Panc1 (cell line): Measurements from ENCODE around the gene UTRN. TPM values are rescaled to one million over a fixed set of nuclear protein-coding genes. Genes with fewer than 3 reads are reported as not detected.

Experiments used
- ATAC-seq: fragments of 200-7000 bp; cut with Tn5 transposase; 2 replicates; pipeline ENCODE4 v1.9.1; 2020; ENCODE audit warnings: mild to moderate bottlenecking, moderate library complexity
- BruUV-seq: library from RNA; stranded (reverse); fragments of 400-500 nt; replicated peaks from 2 replicates; lab custom pipeline; 2021; lab: Mats Ljungman, UMichigan
- CTCF ChIA-PET: fragments of 300-600 bp; sonication (Branson Sonifier 250); formaldehyde crosslinking; loops from one replicate; lab custom pipeline; 2022; ENCODE audit warnings: antibody characterized with exemption; lab: Charles Lee
- POLR2A ChIA-PET: fragments of 300-600 bp; sonication (Branson Sonifier 250); formaldehyde crosslinking; loops from one replicate; lab custom pipeline; 2022; ENCODE audit warnings: antibody characterized with exemption; lab: Charles Lee
- DNase-seq: peaks from one replicate; pipeline ENCODE4 v3.0.0-alpha.2; 2010; ENCODE audit warnings: low read depth, low spot score
- H3K27ac ChIP-seq: 2 replicates; pipeline ENCODE4 v1.5.1; 2011; ENCODE audit warnings: mild to moderate bottlenecking, low read length, inconsistent platforms
- H3K27me3 ChIP-seq: fragments of 200-500 bp; sonication (Bioruptor generic); 2 replicates; pipeline ENCODE4 v1.6.0; 2014; ENCODE audit warnings: low read length, inconsistent platforms; ENCODE audit not compliant: control insufficient read depth, insufficient read depth
- H3K36me3 ChIP-seq: fragments of 200-500 bp; sonication (Bioruptor generic); 2 replicates; pipeline ENCODE4 v1.5.1; 2014; ENCODE audit warnings: inconsistent platforms, mild to moderate bottlenecking, low read length, moderate library complexity; ENCODE audit not compliant: control insufficient read depth, insufficient read depth
- H3K4me1 ChIP-seq: 2 replicates; pipeline ENCODE4 v1.5.1; 2011; ENCODE audit warnings: inconsistent platforms, mild to moderate bottlenecking, low read length, moderate library complexity; ENCODE audit not compliant: control insufficient read depth, insufficient read depth
- H3K4me3 ChIP-seq, 2 experiments: 2 replicates each; pipeline ENCODE4 v1.5.1; 2011 to 2012; ENCODE audit warnings: low read depth in 2 of 2, low read length in 2 of 2, mild to moderate bottlenecking in 2 of 2, inconsistent platforms in 1 of 2, moderate library complexity in 1 of 2
- H3K9me3 ChIP-seq: fragments of 200-500 bp; sonication (Bioruptor generic); 2 replicates; pipeline ENCODE4 v1.5.1; 2014; ENCODE audit warnings: low read depth, mild to moderate bottlenecking, inconsistent platforms, low read length, moderate library complexity; ENCODE audit not compliant: control insufficient read depth, insufficient read depth
- CTCF ChIP-seq: fragments of 450-650 bp; IDR thresholded peaks from 2 replicates; pipeline ENCODE4 v1.5.1; 2017; ENCODE audit warnings: mild to moderate bottlenecking
- POLR2AphosphoS5 ChIP-seq: IDR thresholded peaks from 2 replicates; pipeline ENCODE4 v1.6.1; 2012; ENCODE audit warnings: mild to moderate bottlenecking, low read depth, low read length, moderate library complexity
- REST ChIP-seq, 2 experiments: IDR thresholded peaks; 2 replicates each; pipeline ENCODE4 v1.6.1; 2011 to 2012; ENCODE audit warnings: low read depth in 2 of 2, control low read depth in 1 of 2, low read length in 1 of 2, mild to moderate bottlenecking in 1 of 2, moderate library complexity in 1 of 2; ENCODE audit not compliant: insufficient read depth in 1 of 2
- SIN3A ChIP-seq: IDR thresholded peaks from 2 replicates; pipeline ENCODE4 v1.6.1; 2012; ENCODE audit warnings: low read depth, mild to moderate bottlenecking, low read length, moderate library complexity, borderline replicate concordance; ENCODE audit not compliant: insufficient read depth
- TCF7L2 ChIP-seq: IDR thresholded peaks from 2 replicates; pipeline ENCODE4 v1.6.1; 2011; ENCODE audit warnings: mild to moderate bottlenecking, low read depth, low read length, inconsistent platforms
- in situ Hi-C: cut with HindIII; loops from 2 replicates; pipeline ENCODE4 v1.10.0; 2016; ENCODE audit warnings: low sequenced_read_pairs, low pct_unique_long_range_greater_than_20kb
- intact Hi-C: fragments of 100-400 bp; cut with micrococcal nuclease; formaldehyde crosslinking; loops from one replicate; pipeline ENCODE4 v1.10.0; 2022; ENCODE audit not compliant: unreplicated experiment
- total RNA-seq: library from RNA; stranded (reverse); gene quantifications from one replicate; pipeline ENCODE4 v1.2.1, GENCODE V29; 2021; ENCODE audit not compliant: unreplicated experiment

The UTRN gene
- total RNA-seq, 1 experiment from 2014 or later = 122 TPM

GRCh38 chr6:144295211-144295610, 10.1 kb downstream of the UTRN start:
- intact Hi-C loops (no loop called here), in situ Hi-C loops (no loop called here)
- peaks cover 11% of the 10 kb centered on the region; the same call in 1 of the 2 replicates for H3K36me3 ChIP-seq
- ChIA-PET POLR2A (interaction anchor here (0.6 kb wide), 1 partner anchor 186 kb away, joined by 3 read pairs; no protein-coding TSS in a partner anchor), CTCF (no interaction called here)
- no TSS peak for BruUV-seq
- no peaks in the 10 kb centered on the region for H3K27me3 ChIP-seq
- TF ChIP-seq REST (IDR thresholded peaks at IDR 0.05; ENCODE audit: insufficient read depth in 1 of 2, low read depth in 2 of 2, low read length in 1 of 2) (no peak), SIN3A (no peak), POLR2AphosphoS5 (no peak), TCF7L2 (no peak), CTCF (no peak)
- DNase-seq (no peak), ATAC-seq (no peak)
- H3K4me1 ChIP-seq = peaks cover 20% of the 10 kb centered on the region; the same call in 1 of the 2 replicates
- no peaks in the 10 kb centered on the region for H3K9me3 ChIP-seq
- no peak overlapping the region for H3K27ac ChIP-seq
- H3K4me3 ChIP-seq = no peak overlapping the region

GRCh38 chr6:144295981-144296767, 11.0 kb downstream of the UTRN start:
- in situ Hi-C loops = no loop called here
- Histone ChIP-seq H3K4me3 (no peak overlapping the region), H3K4me1 (peaks cover 18% of the 10 kb centered on the region; the same call in 1 of the 2 replicates), H3K9me3 (no peaks in the 10 kb centered on the region), H3K27ac (peak overlapping the region; percentile 5; the same call in 1 of the 2 replicates), H3K27me3 (no peaks in the 10 kb centered on the region), H3K36me3 (peaks cover 11% of the 10 kb centered on the region; the same call in 1 of the 2 replicates)
- no peak for DNase-seq
- intact Hi-C loops = no loop called here
- BruUV-seq = no TSS peak
- ChIA-PET POLR2A (no interaction called here), CTCF (no interaction called here)
- TF ChIP-seq SIN3A (no peak), REST (IDR thresholded peaks at IDR 0.05; ENCODE audit: insufficient read depth in 1 of 2, low read depth in 2 of 2, low read length in 1 of 2) (no peak), CTCF (no peak), TCF7L2 (no peak)
- ATAC-seq = no peak
